ENCODE measurements around the gene PKHD1. TPM values are rescaled to one million over a fixed set of nuclear protein-coding genes. Genes with fewer than 3 reads are reported as not detected.

Gene PKHD1
- total RNA-seq, 4 donors from 2014 or later, result 0.53 to 0.83 (median 0.60) TPM

DNA sequence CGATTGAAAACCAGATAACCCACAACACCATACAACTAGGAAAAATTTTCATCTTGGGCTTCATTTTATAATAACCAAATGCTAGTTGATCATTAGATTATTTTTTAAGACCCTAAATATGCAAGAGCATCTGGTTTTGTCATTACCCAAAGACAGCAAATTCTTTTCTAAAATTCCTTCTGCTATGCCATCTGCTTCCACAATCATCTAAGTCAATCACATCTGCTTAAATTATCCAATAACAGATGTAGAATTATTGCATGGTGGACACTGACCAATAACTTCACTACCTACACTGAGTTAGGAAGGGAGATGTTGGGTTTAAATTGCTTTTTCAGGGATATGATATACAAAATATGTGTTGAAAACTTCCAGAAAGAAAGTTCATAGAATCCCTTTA, 41.9 kb downstream of the PKHD1 start:
- TF ChIP-seq, protein P1, sequence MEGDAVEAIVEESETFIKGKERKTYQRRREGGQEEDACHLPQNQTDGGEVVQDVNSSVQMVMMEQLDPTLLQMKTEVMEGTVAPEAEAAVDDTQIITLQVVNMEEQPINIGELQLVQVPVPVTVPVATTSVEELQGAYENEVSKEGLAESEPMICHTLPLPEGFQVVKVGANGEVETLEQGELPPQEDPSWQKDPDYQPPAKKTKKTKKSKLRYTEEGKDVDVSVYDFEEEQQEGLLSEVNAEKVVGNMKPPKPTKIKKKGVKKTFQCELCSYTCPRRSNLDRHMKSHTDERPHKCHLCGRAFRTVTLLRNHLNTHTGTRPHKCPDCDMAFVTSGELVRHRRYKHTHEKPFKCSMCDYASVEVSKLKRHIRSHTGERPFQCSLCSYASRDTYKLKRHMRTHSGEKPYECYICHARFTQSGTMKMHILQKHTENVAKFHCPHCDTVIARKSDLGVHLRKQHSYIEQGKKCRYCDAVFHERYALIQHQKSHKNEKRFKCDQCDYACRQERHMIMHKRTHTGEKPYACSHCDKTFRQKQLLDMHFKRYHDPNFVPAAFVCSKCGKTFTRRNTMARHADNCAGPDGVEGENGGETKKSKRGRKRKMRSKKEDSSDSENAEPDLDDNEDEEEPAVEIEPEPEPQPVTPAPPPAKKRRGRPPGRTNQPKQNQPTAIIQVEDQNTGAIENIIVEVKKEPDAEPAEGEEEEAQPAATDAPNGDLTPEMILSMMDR (IDR thresholded peaks at IDR 0.05), result no peak
- TF ChIP-seq POLR2A (IDR thresholded peaks at IDR 0.05), result no peak
- H3K27me3 ChIP-seq, result no peaks in the 10 kb centered on the region
- DNase-seq, result no peak
- H3K36me3 ChIP-seq, result no peaks in the 10 kb centered on the region
- no peaks in the 10 kb centered on the region for H3K9me3 ChIP-seq
- H3K4me1 ChIP-seq, result no peaks in the 10 kb centered on the region
- no peak overlapping the region for H3K27ac ChIP-seq
- no peak overlapping the region for H3K4me3 ChIP-seq

DNA sequence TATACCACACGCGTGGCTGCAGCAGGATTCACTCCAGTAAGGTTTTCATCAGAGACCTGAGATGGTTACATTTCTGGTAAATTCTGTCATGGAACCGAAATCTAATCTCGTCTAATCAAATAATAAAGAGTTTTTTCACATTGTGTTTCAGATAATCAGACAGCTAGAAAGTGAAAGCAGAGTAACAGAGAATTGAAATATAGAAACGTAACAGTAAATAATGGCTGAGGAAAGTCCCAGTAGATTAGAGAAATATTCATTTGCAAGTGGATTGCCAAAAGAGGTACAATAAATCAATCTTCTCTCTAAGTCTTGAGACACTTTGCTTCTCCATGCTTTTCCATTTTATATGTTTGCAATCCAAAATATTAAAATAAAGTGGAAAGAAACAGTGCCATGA, 42.4 kb downstream of the PKHD1 start:
- no peak overlapping the region for H3K27ac ChIP-seq
- no peaks in the 10 kb centered on the region for H3K4me1 ChIP-seq
- DNase-seq, result no peak
- H3K9me3 ChIP-seq, result no peaks in the 10 kb centered on the region
- H3K27me3 ChIP-seq, result no peaks in the 10 kb centered on the region
- no peak overlapping the region for H3K4me3 ChIP-seq
- TF ChIP-seq, protein P1 (IDR thresholded peaks at IDR 0.05), result no peak
- TF ChIP-seq POLR2A (IDR thresholded peaks at IDR 0.05), result no peak
- H3K36me3 ChIP-seq, result no peaks in the 10 kb centered on the region

DNA sequence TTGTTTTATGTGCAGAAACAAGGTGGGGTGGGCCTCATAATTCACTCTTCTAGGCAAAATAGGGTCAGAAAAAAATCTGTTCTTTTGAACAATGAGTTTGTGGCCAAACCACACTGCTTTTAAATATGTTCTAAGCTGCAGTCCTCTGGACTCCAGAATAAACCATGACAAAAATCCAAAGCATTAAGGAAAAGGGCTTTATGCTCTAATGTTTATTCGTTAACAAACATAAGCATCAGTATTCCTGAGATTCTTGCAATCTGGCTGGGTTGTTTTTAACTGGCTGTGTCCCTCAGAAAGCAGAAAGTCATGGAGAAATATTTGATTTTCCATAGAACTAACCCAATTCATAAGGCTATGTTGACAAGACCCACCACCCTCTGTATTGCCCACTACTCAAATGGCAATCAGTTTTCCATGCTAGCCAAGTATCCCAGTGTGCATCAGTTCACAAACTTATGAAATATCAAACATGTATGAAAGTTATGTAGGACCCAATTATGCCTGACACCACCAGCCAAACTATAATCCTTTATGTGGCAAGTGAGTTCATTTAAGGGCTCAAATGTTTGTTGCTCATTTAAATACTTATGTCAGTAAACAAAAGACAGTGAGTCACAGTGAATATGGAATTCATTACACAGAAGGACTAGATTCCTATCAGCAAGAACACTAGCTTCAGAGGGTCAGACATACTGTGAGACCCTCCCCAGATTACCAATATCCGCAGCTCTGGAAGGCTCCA, 45.1 kb downstream of the PKHD1 start:
- no peak for TF ChIP-seq POLR2A (IDR thresholded peaks at IDR 0.05)
- Histone ChIP-seq H3K4me1 (no peaks in the 10 kb centered on the region), H3K27ac (no peak overlapping the region), H3K4me3 (no peak overlapping the region), H3K27me3 (no peaks in the 10 kb centered on the region), H3K36me3 (no peaks in the 10 kb centered on the region), H3K9me3 (no peaks in the 10 kb centered on the region)
- DNase-seq, result no peak

DNA sequence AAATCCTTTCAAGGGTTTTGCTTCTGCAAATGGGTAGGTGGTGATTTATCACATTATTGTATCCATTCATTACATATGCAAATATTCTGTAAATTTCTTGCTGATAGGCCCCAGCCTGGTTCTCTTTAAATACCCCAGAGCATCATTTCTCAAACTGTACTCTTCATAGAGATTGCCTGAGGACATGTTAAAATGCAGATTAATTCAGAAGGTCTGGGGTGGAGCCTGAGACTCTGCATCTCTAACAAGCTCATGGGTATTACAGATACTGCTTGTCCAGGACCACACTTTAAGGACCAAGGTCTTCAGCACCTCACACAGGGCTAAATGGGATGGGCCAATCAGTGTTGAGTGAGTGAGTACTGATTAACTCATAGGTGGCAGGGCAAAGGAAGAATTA, 46.3 kb downstream of the PKHD1 start:
- Histone ChIP-seq H3K27me3 (no peaks in the 10 kb centered on the region), H3K4me1 (no peaks in the 10 kb centered on the region), H3K27ac (no peak overlapping the region), H3K36me3 (no peaks in the 10 kb centered on the region), H3K4me3 (no peak overlapping the region), H3K9me3 (no peaks in the 10 kb centered on the region)
- no peak for DNase-seq
- no peak for TF ChIP-seq POLR2A (IDR thresholded peaks at IDR 0.05)
- TF ChIP-seq, protein P1 (IDR thresholded peaks at IDR 0.05), result no peak

DNA sequence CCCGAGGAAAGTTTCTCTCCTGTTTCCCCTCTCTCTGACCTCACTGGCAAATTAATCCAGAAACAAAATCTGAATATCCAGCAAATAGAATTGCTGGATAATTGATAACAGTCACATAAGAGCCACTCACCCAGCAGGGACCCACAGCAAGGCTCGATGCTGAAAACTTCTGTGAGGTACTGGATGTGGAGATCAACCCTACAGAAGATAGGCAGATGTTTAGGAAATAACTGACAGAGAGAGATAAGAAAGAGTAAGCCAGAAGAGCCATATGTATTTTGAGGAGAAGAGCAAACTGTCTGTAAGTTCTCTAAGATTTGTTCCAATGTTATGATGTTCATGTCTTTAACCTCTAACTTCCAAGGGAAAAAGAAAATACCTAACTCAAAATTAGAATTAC, 59.7 kb downstream of the PKHD1 start:
- no peaks in the 10 kb centered on the region for H3K9me3 ChIP-seq
- no peaks in the 10 kb centered on the region for H3K27me3 ChIP-seq
- no peak overlapping the region for H3K4me3 ChIP-seq
- no peaks in the 10 kb centered on the region for H3K36me3 ChIP-seq
- DNase-seq, result no peak
- TF ChIP-seq, protein P1 (IDR thresholded peaks at IDR 0.05), result no peak
- TF ChIP-seq POLR2A (IDR thresholded peaks at IDR 0.05), result no peak
- no peaks in the 10 kb centered on the region for H3K4me1 ChIP-seq
- H3K27ac ChIP-seq, result no peak overlapping the region

DNA sequence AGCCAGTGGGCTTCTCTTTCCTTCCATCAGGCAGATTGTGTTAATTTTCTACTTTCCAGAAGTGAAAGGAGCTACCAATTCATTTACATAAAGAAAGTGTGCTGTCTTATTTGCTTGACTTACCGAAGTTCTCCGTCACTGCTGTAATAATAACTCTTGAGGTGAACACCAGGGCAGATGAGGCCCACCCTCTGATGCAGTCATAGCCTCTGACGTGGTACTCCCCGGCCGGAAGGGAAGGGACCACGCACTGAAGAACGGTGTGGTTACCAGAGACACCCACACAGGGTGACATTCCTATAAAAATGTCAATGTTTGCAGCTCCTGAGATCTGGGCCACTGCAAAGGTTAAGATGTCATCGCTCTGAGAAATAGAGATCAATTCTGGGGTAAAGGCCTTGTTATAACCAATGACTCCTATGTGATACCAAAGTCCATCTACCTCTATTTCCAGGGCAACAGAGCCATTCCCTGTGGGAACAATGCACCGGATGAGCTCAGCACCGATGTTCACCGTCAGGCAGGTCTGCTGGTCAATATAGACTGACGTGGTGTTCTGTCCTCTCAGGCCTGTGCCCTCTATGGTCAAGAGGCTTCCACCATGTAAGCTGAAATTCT, 62.9 kb downstream of the PKHD1 start:
- no peaks in the 10 kb centered on the region for H3K36me3 ChIP-seq
- no peak overlapping the region for H3K27ac ChIP-seq
- TF ChIP-seq, protein P1 (IDR thresholded peaks at IDR 0.05), result no peak
- no peak for TF ChIP-seq POLR2A (IDR thresholded peaks at IDR 0.05)
- H3K27me3 ChIP-seq, result no peaks in the 10 kb centered on the region
- DNase-seq, result no peak
- no peak overlapping the region for H3K4me3 ChIP-seq
- no peaks in the 10 kb centered on the region for H3K9me3 ChIP-seq
- no peaks in the 10 kb centered on the region for H3K4me1 ChIP-seq
